Smooth muscle cell (in vitro differentiated cells): ENCODE results near the gene TICRR. TPM values are rescaled to one million over a fixed set of nuclear protein-coding genes. Genes with fewer than 3 reads are reported as not detected.

Source experiments
- DNase-seq: peaks from one replicate; lab custom pipeline; 2025; ENCODE audit not compliant: unreplicated experiment; lab: John Stamatoyannopoulos, UW
- H2AFZ ChIP-seq: fragments of 200-600 bp; sonication (generic); 2 replicates; pipeline ENCODE4 v1.6.0; 2016; ENCODE audit warnings: antibody characterized with exemption, low read depth, mild to moderate bottlenecking
- H3F3A ChIP-seq: fragments of 200-600 bp; sonication (generic); 2 replicates; pipeline ENCODE4 v1.6.0; 2017; ENCODE audit warnings: antibody characterized with exemption, low read depth
- H3K27ac ChIP-seq: fragments of 200-600 bp; sonication (generic); 2 replicates; pipeline ENCODE4 v1.5.1; 2016; ENCODE audit warnings: low read depth, mild to moderate bottlenecking
- H3K27me3 ChIP-seq: fragments of 200-600 bp; sonication (generic); 2 replicates; pipeline ENCODE4 v1.6.1; 2016; ENCODE audit warnings: low read depth, mild to moderate bottlenecking
- H3K36me3 ChIP-seq: fragments of 200-600 bp; sonication (generic); 2 replicates; pipeline ENCODE4 v1.5.1; 2016; ENCODE audit warnings: low read depth
- H3K4me1 ChIP-seq: fragments of 200-600 bp; sonication (generic); 2 replicates; pipeline ENCODE4 v1.5.1; 2016; ENCODE audit warnings: low read depth
- H3K4me2 ChIP-seq: fragments of 200-600 bp; sonication (generic); 2 replicates; pipeline ENCODE4 v1.6.0; 2016; ENCODE audit warnings: mild to moderate bottlenecking
- H3K4me3 ChIP-seq: fragments of 200-600 bp; sonication (generic); 2 replicates; pipeline ENCODE4 v1.5.1; 2016; ENCODE audit warnings: mild to moderate bottlenecking
- H3K79me2 ChIP-seq: fragments of 200-600 bp; sonication (generic); 2 replicates; pipeline ENCODE4 v1.6.0; 2016; ENCODE audit warnings: low read depth, mild to moderate bottlenecking
- H3K9ac ChIP-seq: fragments of 200-600 bp; sonication (generic); 2 replicates; pipeline ENCODE4 v1.6.0; 2016; ENCODE audit warnings: low read depth
- H3K9me3 ChIP-seq: fragments of 200-600 bp; sonication (generic); replicated peaks from 2 replicates; pipeline ENCODE4 v1.5.1; 2016; ENCODE audit warnings: low read depth
- H4K20me1 ChIP-seq: fragments of 200-600 bp; sonication (generic); 2 replicates; pipeline ENCODE4 v1.6.0; 2016; ENCODE audit warnings: low read depth
- WGBS: methylation state at CpG from one replicate; pipeline ENCODE4 v1.1.7; 2016; ENCODE audit warnings: low lambda C conversion rate; 5-methylcytosine and 5-hydroxymethylcytosine counted together
- polyA plus RNA-seq: library from polyadenylated mRNA; unstranded; fragments of >200 nt; fragmentation: Nextera tagmentation; extraction: Ambion mirVana; gene quantifications from 2 replicates; pipeline ENCODE4 v1.2.1, GENCODE V29; 2016
- total RNA-seq: library from RNA; depleted of rRNA; stranded (reverse); fragments of >200 nt; gene quantifications from 2 replicates; pipeline ENCODE4 v1.2.3, GENCODE V29; 2014
- TF ChIP-seq, protein P1 (sequence below): fragments of 200-600 bp; sonication (generic); IDR thresholded peaks from 2 replicates; pipeline ENCODE4 v1.5.1; 2017; ENCODE audit warnings: borderline replicate concordance, mild to moderate bottlenecking, antibody characterized with exemption; ENCODE audit not compliant: insufficient read depth, poor library complexity, severe bottlenecking

TICRR gene
- total and polyA plus RNA-seq, 2 experiments from 2014 or later, result 1.3 to 2.6 TPM

DNA sequence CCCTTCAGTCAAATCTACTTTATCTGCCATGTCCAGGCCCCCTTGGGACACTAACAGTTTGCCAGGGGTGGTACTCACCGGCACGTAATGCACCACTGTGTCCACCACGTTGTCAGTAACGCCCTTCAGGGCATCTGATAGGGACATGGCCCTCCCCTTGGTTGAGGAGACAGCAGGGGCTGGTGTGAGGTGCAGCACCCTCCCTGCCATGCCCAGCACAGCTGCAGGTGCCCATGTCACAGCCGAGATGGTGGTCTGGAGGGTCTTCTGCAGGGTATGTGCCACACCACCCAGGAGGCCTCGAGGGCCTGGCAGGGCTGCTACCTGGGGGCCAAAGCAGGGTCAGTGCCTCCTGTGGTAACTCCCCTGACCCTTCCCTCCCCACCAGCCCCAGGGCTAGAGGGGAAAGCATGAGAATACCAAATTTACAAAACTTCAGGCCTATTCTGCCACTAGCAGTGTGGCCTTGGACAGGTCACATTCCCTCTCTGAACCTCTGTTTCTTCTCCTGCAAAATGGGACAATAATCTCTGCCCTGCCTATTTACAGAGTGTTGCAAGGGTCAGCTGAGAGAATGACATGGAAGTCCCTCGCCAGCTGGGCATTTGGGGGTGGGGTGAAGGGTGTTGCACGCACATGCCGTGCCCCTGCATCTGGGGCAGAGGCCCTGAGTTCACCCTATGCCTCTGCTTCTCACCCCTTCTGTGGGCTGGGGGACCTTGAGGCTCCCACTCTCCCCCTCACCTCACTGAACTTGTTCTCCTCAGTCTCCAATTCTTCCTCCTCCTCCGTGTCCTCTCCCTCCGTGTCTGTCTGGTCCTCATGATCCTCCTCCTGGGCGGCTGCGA lies 91.8 kb downstream of the TICRR start:
- Histone ChIP-seq H3K4me2 (no peak overlapping the region), H3K9ac (no peak overlapping the region), H2AFZ (no peak overlapping the region), H3F3A (peaks cover 7% of the 10 kb centered on the region), H3K27me3 (no peaks in the 10 kb centered on the region), H3K4me1 (no peaks in the 10 kb centered on the region), H3K4me3 (no peak overlapping the region), H3K9me3 (no peaks in the 10 kb centered on the region), H3K79me2 (no peaks in the 10 kb centered on the region), H4K20me1 (no peaks in the 10 kb centered on the region), H3K27ac (no peak overlapping the region), H3K36me3 (no peaks in the 10 kb centered on the region)
- DNase-seq, result no peak
- TF ChIP-seq, protein P1, sequence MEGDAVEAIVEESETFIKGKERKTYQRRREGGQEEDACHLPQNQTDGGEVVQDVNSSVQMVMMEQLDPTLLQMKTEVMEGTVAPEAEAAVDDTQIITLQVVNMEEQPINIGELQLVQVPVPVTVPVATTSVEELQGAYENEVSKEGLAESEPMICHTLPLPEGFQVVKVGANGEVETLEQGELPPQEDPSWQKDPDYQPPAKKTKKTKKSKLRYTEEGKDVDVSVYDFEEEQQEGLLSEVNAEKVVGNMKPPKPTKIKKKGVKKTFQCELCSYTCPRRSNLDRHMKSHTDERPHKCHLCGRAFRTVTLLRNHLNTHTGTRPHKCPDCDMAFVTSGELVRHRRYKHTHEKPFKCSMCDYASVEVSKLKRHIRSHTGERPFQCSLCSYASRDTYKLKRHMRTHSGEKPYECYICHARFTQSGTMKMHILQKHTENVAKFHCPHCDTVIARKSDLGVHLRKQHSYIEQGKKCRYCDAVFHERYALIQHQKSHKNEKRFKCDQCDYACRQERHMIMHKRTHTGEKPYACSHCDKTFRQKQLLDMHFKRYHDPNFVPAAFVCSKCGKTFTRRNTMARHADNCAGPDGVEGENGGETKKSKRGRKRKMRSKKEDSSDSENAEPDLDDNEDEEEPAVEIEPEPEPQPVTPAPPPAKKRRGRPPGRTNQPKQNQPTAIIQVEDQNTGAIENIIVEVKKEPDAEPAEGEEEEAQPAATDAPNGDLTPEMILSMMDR, result no peak
- WGBS, result 91% methylated on average over 13 of the region's 13 CpGs

DNA sequence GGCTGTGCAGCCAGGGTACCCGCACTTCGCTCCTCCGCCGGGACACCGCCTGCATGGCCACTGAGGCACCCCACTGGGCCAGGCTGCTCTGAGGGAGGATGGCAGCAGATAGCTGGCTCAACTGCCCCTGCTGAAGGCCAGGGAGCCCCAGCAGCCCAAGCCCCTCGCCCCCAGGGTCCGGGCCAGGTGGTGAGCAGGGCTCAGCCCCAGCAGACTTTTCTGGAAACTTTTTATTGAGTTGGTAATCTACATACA lies 92.4 kb downstream of the TICRR start:
- H4K20me1 ChIP-seq, result no peaks in the 10 kb centered on the region
- no peaks in the 10 kb centered on the region for H3K36me3 ChIP-seq
- TF ChIP-seq, protein P1, result no peak
- no peak overlapping the region for H3K4me2 ChIP-seq
- WGBS, result 94% methylated on average over 7 of the region's 7 CpGs
- no peaks in the 10 kb centered on the region for H3K27me3 ChIP-seq
- peaks cover 7% of the 10 kb centered on the region for H3F3A ChIP-seq
- H2AFZ ChIP-seq, result no peak overlapping the region
- H3K4me1 ChIP-seq, result no peaks in the 10 kb centered on the region
- H3K9me3 ChIP-seq, result no peaks in the 10 kb centered on the region
- H3K27ac ChIP-seq, result no peak overlapping the region
- H3K9ac ChIP-seq, result no peak overlapping the region
- H3K79me2 ChIP-seq, result no peaks in the 10 kb centered on the region
- DNase-seq, result no peak
- no peak overlapping the region for H3K4me3 ChIP-seq

DNA sequence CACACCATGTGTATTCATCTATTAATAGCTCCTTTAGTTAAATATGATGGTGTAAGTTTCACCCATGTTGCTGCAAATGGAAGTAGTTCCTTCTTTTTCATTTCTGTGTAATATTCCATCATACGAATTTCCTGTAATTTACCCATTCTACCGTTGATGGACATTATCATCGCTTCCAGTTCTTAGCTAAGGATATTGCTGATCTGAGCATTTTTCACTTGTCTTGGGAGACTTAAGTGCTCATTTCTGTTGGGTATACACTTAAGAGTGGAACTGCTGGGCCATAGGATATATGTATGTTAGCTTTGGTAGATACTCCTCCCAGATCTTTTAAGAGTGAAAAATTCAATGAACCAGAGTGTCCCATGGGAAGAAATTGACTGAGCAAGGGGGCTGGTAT lies 92.9 kb downstream of the TICRR start:
- DNase-seq, result no peak
- Histone ChIP-seq H3K4me1 (no peaks in the 10 kb centered on the region), H3K4me2 (no peak overlapping the region), H3K9ac (no peak overlapping the region), H3K27ac (no peak overlapping the region), H3K36me3 (no peaks in the 10 kb centered on the region), H3F3A (peaks cover 7% of the 10 kb centered on the region), H4K20me1 (no peaks in the 10 kb centered on the region), H2AFZ (no peak overlapping the region), H3K9me3 (no peaks in the 10 kb centered on the region), H3K4me3 (no peak overlapping the region), H3K79me2 (no peaks in the 10 kb centered on the region), H3K27me3 (no peaks in the 10 kb centered on the region)
- TF ChIP-seq, protein P1, result no peak
- WGBS, result 92% methylated on average over 3 of the region's 3 CpGs

DNA sequence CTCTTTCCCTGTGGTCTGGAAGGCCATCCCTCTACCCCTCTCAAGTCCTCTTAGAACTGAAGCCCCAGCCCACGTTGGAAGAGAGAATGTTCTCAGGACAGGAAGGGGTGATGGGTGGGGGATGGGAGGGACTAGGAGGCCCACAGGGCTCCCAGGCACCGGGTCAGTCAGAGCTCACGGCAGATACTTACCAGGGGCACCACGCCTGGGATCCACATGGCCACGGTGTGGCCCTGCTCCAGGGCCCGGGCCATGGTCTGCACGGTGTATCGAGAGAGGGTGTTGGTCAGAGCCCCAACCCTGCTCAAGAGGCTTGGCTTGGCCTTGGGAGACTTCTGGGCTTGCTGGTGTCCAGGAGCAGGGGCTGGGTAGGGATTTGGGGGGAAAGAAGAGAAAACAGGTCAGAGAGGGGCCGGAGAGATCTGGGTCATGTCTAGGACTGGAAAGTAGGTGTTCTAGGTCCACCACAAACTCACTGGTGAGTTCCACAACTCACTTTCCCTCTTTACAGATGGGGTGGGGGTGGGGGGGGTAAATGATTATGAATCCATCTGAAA lies 94.1 kb downstream of the TICRR start:
- H3K9ac ChIP-seq, result no peak overlapping the region
- H3K79me2 ChIP-seq, result no peaks in the 10 kb centered on the region
- 81% methylated on average over 8 of the region's 9 CpGs for WGBS
- TF ChIP-seq, protein P1, result no peak
- H3K27me3 ChIP-seq, result no peaks in the 10 kb centered on the region
- H3K9me3 ChIP-seq, result no peaks in the 10 kb centered on the region
- H3K36me3 ChIP-seq, result no peaks in the 10 kb centered on the region
- no peak overlapping the region for H2AFZ ChIP-seq
- H3F3A ChIP-seq, result peaks cover 5% of the 10 kb centered on the region
- H3K4me3 ChIP-seq, result no peak overlapping the region
- H3K27ac ChIP-seq, result no peak overlapping the region
- DNase-seq, result no peak
- no peak overlapping the region for H3K4me2 ChIP-seq
- H4K20me1 ChIP-seq, result no peaks in the 10 kb centered on the region
- no peaks in the 10 kb centered on the region for H3K4me1 ChIP-seq
